Natural killer cell (primary cell): Measurements from ENCODE around the gene CADM4. TPM values are rescaled to one million over a fixed set of nuclear protein-coding genes. Genes with fewer than 3 reads are reported as not detected.

Experiments used
- ATAC-seq, 3 donors: fragments of 150-1000 bp in 2 of 3; fragments of 200-7000 bp in 1 of 3; cut with Tn5 transposase; 1 replicate in 1 of 3; 2 replicates in 2 of 3; pipeline ENCODE4 v1.10.0; 2021; ENCODE audit warnings: mild to moderate bottlenecking in 2 of 3, moderate library complexity in 2 of 3
- DNase-seq, 2 donors: peaks; one replicate each; pipeline versions ENCODE4 v3.0.0 to v3.0.0-alpha.2; 2013 to 2021; ENCODE audit warnings: mixed read lengths in 1 of 2
- H3K27ac ChIP-seq: one replicate; pipeline ENCODE4 v1.5.1; 2013; ENCODE audit warnings: mild to moderate bottlenecking, low read length
- H3K27me3 ChIP-seq: one replicate; pipeline ENCODE4 v1.6.1; 2013; ENCODE audit warnings: low read length; ENCODE audit not compliant: control insufficient read depth, insufficient read depth
- H3K36me3 ChIP-seq: one replicate; pipeline ENCODE4 v1.6.1; 2013; ENCODE audit warnings: low read length; ENCODE audit not compliant: control insufficient read depth, insufficient read depth
- H3K4me1 ChIP-seq: one replicate; pipeline ENCODE4 v1.6.1; 2013; ENCODE audit warnings: low read length; ENCODE audit not compliant: control insufficient read depth, insufficient read depth
- H3K4me3 ChIP-seq: one replicate; pipeline ENCODE4 v1.5.1; 2013; ENCODE audit warnings: low read length
- H3K9me3 ChIP-seq: one replicate; pipeline ENCODE4 v1.6.1; 2013; ENCODE audit warnings: low read length; ENCODE audit not compliant: control insufficient read depth, insufficient read depth
- H3K27ac Mint-ChIP-seq, 2 donors: one replicate each; pipeline ENCODE4 v1.8.0; 2022; ENCODE audit warnings: mild to moderate bottlenecking in 2 of 2, mixed read lengths in 2 of 2, moderate library complexity in 1 of 2
- H3K27me3 Mint-ChIP-seq, 2 donors: one replicate each; pipeline ENCODE4 v1.8.0; 2022; ENCODE audit warnings: low read depth in 2 of 2, mixed read lengths in 2 of 2
- H3K36me3 Mint-ChIP-seq: one replicate; pipeline ENCODE4 v1.8.0; 2022; ENCODE audit warnings: mixed read lengths
- H3K4me1 Mint-ChIP-seq, 2 donors: one replicate each; pipeline ENCODE4 v1.8.0; 2022; ENCODE audit warnings: mixed read lengths in 2 of 2
- H3K4me3 Mint-ChIP-seq: one replicate; pipeline ENCODE4 v1.8.0; 2022; ENCODE audit warnings: mild to moderate bottlenecking, moderate library complexity, mixed read lengths
- H3K9me3 Mint-ChIP-seq, 2 donors: one replicate each; pipeline ENCODE4 v1.8.0; 2022; ENCODE audit warnings: mixed read lengths in 2 of 2
- CTCF ChIP-seq: fragments of 200-600 bp; IDR thresholded peaks from one replicate; pipeline ENCODE4 v1.8.0; 2022; ENCODE audit warnings: antibody characterized with exemption
- WGBS: methylation state at CpG from one replicate; pipeline ENCODE4 v1.1.7; 2013; ENCODE audit warnings: missing lambda C conversion rate; ENCODE audit not compliant: insufficient coverage; 5-methylcytosine and 5-hydroxymethylcytosine counted together
- intact Hi-C: fragments of 100-400 bp; cut with micrococcal nuclease; formaldehyde crosslinking; loops from one replicate; pipeline ENCODE4 v1.14.2; 2022
- total RNA-seq, 4 donors: library from RNA; stranded (reverse); fragments of 120-200 nt in 1 of 4; gene quantifications; one replicate each; pipeline versions ENCODE4 v1.2.3 to v1.2.4, GENCODE V29; 2013 to 2022

CADM4 gene
- total RNA-seq, 3 donors from 2014 or later (not counting 1 experiment from before 2014, with no cell fraction given), result 0.19 to 0.38 TPM; not detected in 1

- WGBS, result 47% methylated on average over 5 of the region's 8 CpGs
- H3K9me3 ChIP-seq, result no peaks in the 10 kb centered on the region
- peaks cover 3 to 6% of the 10 kb centered on the region in 2 donors for H3K4me1 Mint-ChIP-seq
- no peak overlapping the region for H3K4me3 ChIP-seq
- peaks cover 0 to 9% of the 10 kb centered on the region in 2 donors for H3K27me3 Mint-ChIP-seq
- H3K27ac Mint-ChIP-seq, result peak overlapping the region in 1 of 2 donors; percentile 4
- no peaks in the 10 kb centered on the region for H3K36me3 Mint-ChIP-seq
- no peaks in the 10 kb centered on the region for H3K9me3 Mint-ChIP-seq
- H3K36me3 ChIP-seq, result no peaks in the 10 kb centered on the region
- no peaks in the 10 kb centered on the region for H3K27me3 ChIP-seq
- H3K27ac ChIP-seq, result no peak overlapping the region
- no peak for TF ChIP-seq CTCF
- peaks cover 2% of the 10 kb centered on the region for H3K4me1 ChIP-seq
- ATAC-seq (no peak), DNase-seq (no peak)
- intact Hi-C loops, result no loop called here
- H3K4me3 Mint-ChIP-seq, result no peak overlapping the region
Measured at GRCh38 chr19:43675269-43675879, 35.7 kb upstream of the CADM4 start.

GRCh38 chr19:43674596-43674995 lies 34.9 kb upstream of the CADM4 start:
- TF ChIP-seq CTCF, result no peak
- Mint-ChIP-seq H3K4me1 (peaks cover 11 to 13% of the 10 kb centered on the region in 2 donors), H3K36me3 (no peaks in the 10 kb centered on the region), H3K9me3 (no peaks in the 10 kb centered on the region), H3K4me3 (no peak overlapping the region), H3K27ac (no peak overlapping the region), H3K27me3 (peaks cover 0 to 9% of the 10 kb centered on the region in 2 donors)
- Histone ChIP-seq H3K27ac (no peak overlapping the region), H3K27me3 (no peaks in the 10 kb centered on the region), H3K4me1 (peaks cover 10% of the 10 kb centered on the region), H3K9me3 (no peaks in the 10 kb centered on the region), H3K4me3 (no peak overlapping the region), H3K36me3 (no peaks in the 10 kb centered on the region)
- peak in 2 of 3 donors; percentile 23 to 62 for ATAC-seq
- intact Hi-C loops, result no loop called here
- DNase-seq, result no peak
- 31% methylated on average over 2 of the region's 3 CpGs for WGBS

GRCh38 chr19:43674183-43674582 lies 34.5 kb upstream of the CADM4 start:
- Histone ChIP-seq H3K4me3 (no peak overlapping the region), H3K4me1 (peaks cover 14% of the 10 kb centered on the region), H3K27me3 (no peaks in the 10 kb centered on the region), H3K9me3 (no peaks in the 10 kb centered on the region), H3K27ac (no peak overlapping the region), H3K36me3 (no peaks in the 10 kb centered on the region)
- Mint-ChIP-seq H3K27ac (no peak overlapping the region), H3K27me3 (peaks cover 0 to 9% of the 10 kb centered on the region in 2 donors), H3K4me1 (peaks cover 15% of the 10 kb centered on the region in 2 donors), H3K4me3 (no peak overlapping the region), H3K36me3 (no peaks in the 10 kb centered on the region), H3K9me3 (no peaks in the 10 kb centered on the region)
- TF ChIP-seq CTCF, result no peak
- WGBS, result 94% methylated on average over 8 of the region's 8 CpGs
- ATAC-seq (peak in 2 of 3 donors; percentile 32 to 72), DNase-seq (no peak)
- intact Hi-C loops, result no loop called here

- Histone ChIP-seq H3K27ac (no peak overlapping the region), H3K27me3 (no peaks in the 10 kb centered on the region), H3K9me3 (no peaks in the 10 kb centered on the region), H3K4me3 (no peak overlapping the region), H3K4me1 (peaks cover 19% of the 10 kb centered on the region), H3K36me3 (no peaks in the 10 kb centered on the region)
- intact Hi-C loops, result no loop called here
- Mint-ChIP-seq H3K36me3 (no peaks in the 10 kb centered on the region), H3K27ac (no peak overlapping the region), H3K9me3 (no peaks in the 10 kb centered on the region), H3K4me1 (peaks cover 20 to 21% of the 10 kb centered on the region in 2 donors), H3K4me3 (no peak overlapping the region), H3K27me3 (peaks cover 0 to 9% of the 10 kb centered on the region in 2 donors)
- DNase-seq (no peak), ATAC-seq (peak in 1 of 3 donors; percentile 19)
- WGBS, result 76% methylated on average over 3 of the region's 3 CpGs
- no peak for TF ChIP-seq CTCF
Measured at GRCh38 chr19:43673637-43674036, 34.0 kb upstream of the CADM4 start.
